Spleen (tissue), 11 donors: ENCODE measurements around the gene CNGA3. TPM values are rescaled to one million over a fixed set of nuclear protein-coding genes. Genes with fewer than 3 reads are reported as not detected.
"Not testable (repeated sequence)": the region's sequence is repeated elsewhere in the genome, so short reads cannot be mapped to it uniquely, and the experiment has no call there.

Source experiments
- DNase-seq: peaks from one replicate; pipeline ENCODE4 v3.0.0-alpha.2; 2020
- H3K27ac ChIP-seq, 8 donors: fragments of 200-600 bp; sonication (generic) in 7 of 8; 1 replicate in 4 of 8; 2 replicates in 4 of 8; pipeline versions ENCODE4 v1.5.0 to v1.8.0; 2016 to 2021; ENCODE audit warnings: inconsistent platforms in 4 of 8, mild to moderate bottlenecking in 4 of 8, moderate library complexity in 1 of 8
- H3K27me3 ChIP-seq, 7 donors: fragments of 200-600 bp; sonication (generic) in 6 of 7; replicated peaks in 1 of 7; 1 replicate in 4 of 7; 2 replicates in 3 of 7; pipeline versions ENCODE4 v1.5.0 to v1.8.0; 2016 to 2021; ENCODE audit warnings: inconsistent platforms in 3 of 7, mild to moderate bottlenecking in 1 of 7
- H3K36me3 ChIP-seq, 6 donors: fragments of 200-600 bp; sonication (generic) in 5 of 6; 1 replicate in 4 of 6; 2 replicates in 2 of 6; pipeline versions ENCODE4 v1.5.0 to v1.8.0; 2016 to 2021; ENCODE audit warnings: inconsistent platforms in 2 of 6
- H3K4me1 ChIP-seq, 6 donors: fragments of 200-600 bp; sonication (generic) in 5 of 6; 1 replicate in 3 of 6; 2 replicates in 3 of 6; pipeline versions ENCODE4 v1.5.0 to v1.8.0; 2016 to 2021; ENCODE audit warnings: inconsistent platforms in 3 of 6
- H3K4me3 ChIP-seq, 8 donors: fragments of 200-600 bp; sonication (generic) in 7 of 8; 1 replicate in 4 of 8; 2 replicates in 4 of 8; pipeline versions ENCODE4 v1.5.0 to v1.8.0; 2016 to 2021; ENCODE audit warnings: inconsistent platforms in 4 of 8, mild to moderate bottlenecking in 4 of 8, moderate library complexity in 2 of 8
- H3K9me3 ChIP-seq, 8 donors: fragments of 200-600 bp; sonication (generic) in 7 of 8; 1 replicate in 4 of 8; 2 replicates in 4 of 8; pipeline versions ENCODE4 v1.5.0 to v1.8.0; 2016 to 2021; ENCODE audit warnings: inconsistent platforms in 4 of 8
- CTCF ChIP-seq, 11 experiments: fragments of 200-600 bp in 7 of 11; fragments of 450-650 bp in 4 of 11; sonication (generic) in 4 of 11; IDR thresholded peaks in 8 of 11; conservative IDR thresholded peaks in 3 of 11; 1 replicate in 7 of 11; 2 replicates in 4 of 11; pipeline versions ENCODE4 v1.4.0 to v1.8.0; 2016 to 2021; ENCODE audit warnings: antibody characterized with exemption in 11 of 11, inconsistent platforms in 4 of 11, mild to moderate bottlenecking in 1 of 11
- POLR2A ChIP-seq, 3 donors: fragments of 450-650 bp; IDR thresholded peaks; one replicate each; pipeline ENCODE4 v1.5.1; 2017; ENCODE audit warnings: antibody characterized with exemption in 3 of 3, mild to moderate bottlenecking in 1 of 3
- POLR2AphosphoS5 ChIP-seq, 3 donors: sonication (generic); formaldehyde crosslinking; IDR thresholded peaks; one replicate each; pipeline ENCODE4 v1.5.1; 2017; ENCODE audit warnings: antibody characterized with exemption in 3 of 3
- WGBS, 5 donors: extraction: QIAGEN DNeasy Blood & Tissue Kit in 3 of 5; methylation state at CpG; one replicate each; pipeline versions ENCODE4 v1.1.5 to v1.1.7; 2013 to 2018; 5-methylcytosine and 5-hydroxymethylcytosine counted together
- intact Hi-C: fragments of 100-400 bp; cut with DNase I; formaldehyde crosslinking; loops from one replicate; pipeline ENCODE4 v1.15.0; 2023; ENCODE audit warnings: low total_unique reads
- polyA plus RNA-seq, 3 donors: library from polyadenylated mRNA; stranded (reverse); fragments of 200-250 nt; gene quantifications; one replicate each; pipeline ENCODE4 v1.2.1, GENCODE V29; 2013
- total RNA-seq, 7 donors: library from RNA; depleted of rRNA in 3 of 7; stranded (reverse); fragments of >200 nt in 3 of 7; fragmentation: NEBNext Ultra II Directional in 4 of 7; extraction: Animal tissue kit (Norgen Biotek cat#: 25700) in 4 of 7; gene quantifications; one replicate each; pipeline versions ENCODE4 v1.1.0 to v1.2.1, GENCODE V29; 2016 to 2021
- donor health status: healthy with polysubstance abuse.
- donor health status: DM: no; HTN: no; CAD: no; lungs with moderate emphysema.
- donor health status: DM: no; HTN: no; CAD: no.
- donor health status: Bipolar disorder and iron deficiency.
- donor health status: healthy.
- donor health status: DM: no; HTN: no; CAD: no.
- donor health status: DM: yes; HTN: yes; CAD: no.

The CNGA3 gene
- total and polyA plus RNA-seq, 10 donors, result not detected

- H3K27me3 ChIP-seq, result peaks cover 0 to 68% (median 0%) of the 10 kb centered on the region in 7 donors
- TF ChIP-seq POLR2AphosphoS5 (IDR thresholded peaks at IDR 0.05), result no peak
- TF ChIP-seq CTCF (IDR thresholded peaks at IDR 0.05 in 8 of 11, conservative IDR thresholded peaks at IDR 0.05 in 3 of 11), result no peak
- no peak for TF ChIP-seq POLR2A (IDR thresholded peaks at IDR 0.05)
- no peak overlapping the region for H3K27ac ChIP-seq
- H3K4me3 ChIP-seq, result no peak overlapping the region
- WGBS, 5 donors, result 75 to 81% (median 78%) methylated on average over 8 of the region's 8 CpGs
- no peaks in the 10 kb centered on the region for H3K36me3 ChIP-seq
- DNase-seq, result no peak
- intact Hi-C loops, result no loop called here
- H3K4me1 ChIP-seq, result peaks cover 0 to 8% (median 0%) of the 10 kb centered on the region in 6 donors
- H3K9me3 ChIP-seq, result no peaks in the 10 kb centered on the region
Measured at GRCh38 chr2:98299211-98299905, 46.9 kb upstream of the CNGA3 start.

GRCh38 chr2:98300141-98300874, 45.9 kb upstream of the CNGA3 start:
- no peaks in the 10 kb centered on the region for H3K36me3 ChIP-seq
- no peaks in the 10 kb centered on the region for H3K9me3 ChIP-seq
- peaks cover 0 to 69% (median 0%) of the 10 kb centered on the region in 7 donors for H3K27me3 ChIP-seq
- intact Hi-C loops, result no loop called here
- TF ChIP-seq CTCF (IDR thresholded peaks at IDR 0.05 in 8 of 11, conservative IDR thresholded peaks at IDR 0.05 in 3 of 11) (no peak), POLR2AphosphoS5 (IDR thresholded peaks at IDR 0.05) (no peak), POLR2A (IDR thresholded peaks at IDR 0.05) (no peak)
- no peak overlapping the region for H3K4me3 ChIP-seq
- no peak overlapping the region for H3K27ac ChIP-seq
- H3K4me1 ChIP-seq, result no peaks in the 10 kb centered on the region
- DNase-seq, result no peak
- 82 to 90% (median 86%) methylated on average over 12 of the region's 12 CpGs for WGBS, 5 donors

GRCh38 chr2:98301469-98301868, 44.8 kb upstream of the CNGA3 start:
- DNase-seq, result no peak
- intact Hi-C loops, result no loop called here
- TF ChIP-seq POLR2AphosphoS5 (IDR thresholded peaks at IDR 0.05), result no peak
- TF ChIP-seq CTCF (IDR thresholded peaks at IDR 0.05 in 8 of 11, conservative IDR thresholded peaks at IDR 0.05 in 3 of 11), result no peak
- no peak for TF ChIP-seq POLR2A (IDR thresholded peaks at IDR 0.05)
- H3K27ac ChIP-seq, result no peak overlapping the region
- H3K27me3 ChIP-seq, result peaks cover 0 to 69% (median 0%) of the 10 kb centered on the region in 7 donors
- H3K9me3 ChIP-seq, result no peaks in the 10 kb centered on the region
- no peaks in the 10 kb centered on the region for H3K4me1 ChIP-seq
- 68 to 77% (median 72%) methylated on average over 5 of the region's 5 CpGs for WGBS, 5 donors
- H3K36me3 ChIP-seq, result no peaks in the 10 kb centered on the region
- no peak overlapping the region for H3K4me3 ChIP-seq

- 83 to 90% (median 85%) methylated on average over 9 of the region's 9 CpGs for WGBS, 5 donors
- H3K27ac ChIP-seq, H3K4me1 ChIP-seq, H3K9me3 ChIP-seq, DNase-seq, intact Hi-C loops, H3K36me3 ChIP-seq, H3K4me3 ChIP-seq: not testable (repeated sequence)
- peaks cover 0 to 76% (median 0%) of the 10 kb centered on the region in 7 donors for H3K27me3 ChIP-seq
Measured at GRCh38 chr2:98307131-98307696, 39.0 kb upstream of the CNGA3 start.
